Nephron progenitor cell (in vitro differentiated cells): ENCODE data around the gene RASAL2.

Source experiments
- DNase-seq: peaks from one replicate; pipeline ENCODE4 v3.0.0; 2021
- H3K27ac Mint-ChIP-seq: 2 replicates; pipeline ENCODE4 v1.8.0; 2021; ENCODE audit warnings: mild to moderate bottlenecking, moderate library complexity, mixed read lengths
- H3K27me3 Mint-ChIP-seq: 2 replicates; pipeline ENCODE4 v1.8.0; 2021; ENCODE audit warnings: mild to moderate bottlenecking, low read depth, mixed read lengths; ENCODE audit not compliant: poor library complexity
- H3K36me3 Mint-ChIP-seq: 2 replicates; pipeline ENCODE4 v1.8.0; 2021; ENCODE audit warnings: low read depth, mixed read lengths
- H3K4me1 Mint-ChIP-seq: 2 replicates; pipeline ENCODE4 v1.8.0; 2021; ENCODE audit warnings: mixed read lengths
- H3K4me3 Mint-ChIP-seq: 2 replicates; pipeline ENCODE4 v1.8.0; 2021; ENCODE audit warnings: mild to moderate bottlenecking, moderate library complexity, mixed read lengths
- H3K9me3 Mint-ChIP-seq: 2 replicates; pipeline ENCODE4 v1.8.0; 2021; ENCODE audit warnings: mild to moderate bottlenecking, moderate library complexity, mixed read lengths
- TF ChIP-seq, protein P1 (sequence below): fragments of 200-600 bp; sonication (generic); IDR thresholded peaks from 2 replicates; pipeline ENCODE4 v1.5.0; 2021; ENCODE audit warnings: antibody characterized with exemption

RASAL2 gene

DNA sequence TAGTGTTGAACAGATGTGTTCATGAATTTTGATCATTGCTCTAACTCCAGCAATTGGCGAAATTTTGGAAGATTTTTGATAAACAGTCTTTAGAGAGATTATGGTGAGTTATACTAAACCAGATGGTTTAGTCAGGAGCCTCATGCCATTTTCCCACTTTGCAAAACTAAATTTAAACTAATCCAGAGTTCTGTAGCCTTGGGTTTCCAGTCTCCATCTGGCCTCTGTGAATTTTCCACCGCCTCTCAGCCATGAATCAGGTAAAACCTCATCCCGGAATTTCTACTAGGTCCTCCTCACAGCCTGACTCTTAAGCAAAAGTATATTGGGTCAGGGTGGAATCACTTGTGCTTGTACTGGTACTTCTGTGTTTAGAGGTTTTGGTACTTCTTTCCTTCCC lies 358.1 kb downstream of the RASAL2 start:
- H3K4me3 Mint-ChIP-seq = no peak overlapping the region
- no peaks in the 10 kb centered on the region for H3K36me3 Mint-ChIP-seq
- H3K27ac Mint-ChIP-seq = no peak overlapping the region
- no peaks in the 10 kb centered on the region for H3K27me3 Mint-ChIP-seq
- no peaks in the 10 kb centered on the region for H3K4me1 Mint-ChIP-seq
- DNase-seq = no peak
- no peaks in the 10 kb centered on the region for H3K9me3 Mint-ChIP-seq
- TF ChIP-seq, protein P1, sequence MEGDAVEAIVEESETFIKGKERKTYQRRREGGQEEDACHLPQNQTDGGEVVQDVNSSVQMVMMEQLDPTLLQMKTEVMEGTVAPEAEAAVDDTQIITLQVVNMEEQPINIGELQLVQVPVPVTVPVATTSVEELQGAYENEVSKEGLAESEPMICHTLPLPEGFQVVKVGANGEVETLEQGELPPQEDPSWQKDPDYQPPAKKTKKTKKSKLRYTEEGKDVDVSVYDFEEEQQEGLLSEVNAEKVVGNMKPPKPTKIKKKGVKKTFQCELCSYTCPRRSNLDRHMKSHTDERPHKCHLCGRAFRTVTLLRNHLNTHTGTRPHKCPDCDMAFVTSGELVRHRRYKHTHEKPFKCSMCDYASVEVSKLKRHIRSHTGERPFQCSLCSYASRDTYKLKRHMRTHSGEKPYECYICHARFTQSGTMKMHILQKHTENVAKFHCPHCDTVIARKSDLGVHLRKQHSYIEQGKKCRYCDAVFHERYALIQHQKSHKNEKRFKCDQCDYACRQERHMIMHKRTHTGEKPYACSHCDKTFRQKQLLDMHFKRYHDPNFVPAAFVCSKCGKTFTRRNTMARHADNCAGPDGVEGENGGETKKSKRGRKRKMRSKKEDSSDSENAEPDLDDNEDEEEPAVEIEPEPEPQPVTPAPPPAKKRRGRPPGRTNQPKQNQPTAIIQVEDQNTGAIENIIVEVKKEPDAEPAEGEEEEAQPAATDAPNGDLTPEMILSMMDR = no peak

- TF ChIP-seq, protein P1 = no peak
- Mint-ChIP-seq H3K9me3 (no peaks in the 10 kb centered on the region), H3K27me3 (no peaks in the 10 kb centered on the region), H3K4me1 (no peaks in the 10 kb centered on the region), H3K4me3 (no peak overlapping the region), H3K27ac (no peak overlapping the region), H3K36me3 (peaks cover 12% of the 10 kb centered on the region)
- no peak for DNase-seq
Observed at GRCh38 chr1:178456472-178456871, 362.6 kb downstream of the RASAL2 start.

DNA sequence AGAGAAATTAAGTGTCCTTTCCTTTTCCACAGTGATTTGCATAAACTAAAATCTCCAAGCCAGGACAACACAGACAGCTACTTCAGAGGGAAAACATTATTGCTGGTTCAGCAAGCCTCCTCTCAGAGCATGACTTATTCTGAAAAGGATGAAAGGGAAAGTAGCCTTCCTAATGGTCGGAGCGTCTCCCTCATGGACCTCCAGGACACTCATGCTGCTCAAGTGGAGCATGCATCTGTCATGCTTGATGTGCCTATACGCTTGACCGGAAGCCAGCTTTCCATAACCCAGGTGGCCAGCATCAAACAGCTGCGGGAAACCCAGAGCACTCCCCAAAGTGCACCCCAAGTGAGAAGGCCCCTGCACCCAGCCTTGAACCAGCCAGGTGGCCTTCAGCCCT lies 363.7 kb downstream of the RASAL2 start:
- Mint-ChIP-seq H3K9me3 (no peaks in the 10 kb centered on the region), H3K4me3 (no peak overlapping the region), H3K36me3 (peaks cover 12% of the 10 kb centered on the region), H3K27me3 (no peaks in the 10 kb centered on the region), H3K27ac (no peak overlapping the region), H3K4me1 (no peaks in the 10 kb centered on the region)
- no peak for DNase-seq
- TF ChIP-seq, protein P1 = no peak

DNA sequence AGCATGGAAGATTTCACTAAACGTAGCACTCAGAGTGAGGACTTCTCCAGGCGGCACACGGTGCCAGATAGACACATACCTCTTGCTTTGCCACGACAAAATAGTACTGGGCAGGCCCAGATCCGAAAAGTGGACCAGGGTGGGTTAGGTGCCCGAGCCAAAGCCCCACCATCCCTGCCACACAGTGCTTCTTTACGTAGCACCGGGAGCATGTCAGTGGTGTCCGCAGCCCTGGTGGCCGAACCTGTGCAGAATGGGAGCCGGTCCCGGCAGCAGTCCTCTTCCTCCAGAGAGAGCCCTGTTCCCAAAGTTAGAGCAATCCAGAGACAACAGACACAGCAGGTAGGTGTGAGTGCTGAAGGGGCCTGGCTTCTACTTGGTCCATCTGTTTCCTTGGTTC lies 364.3 kb downstream of the RASAL2 start:
- TF ChIP-seq, protein P1 = no peak
- DNase-seq = no peak

GRCh38 chr1:178461104-178461503 lies 367.2 kb downstream of the RASAL2 start:
- Mint-ChIP-seq H3K4me3 (no peak overlapping the region), H3K36me3 (peaks cover 16% of the 10 kb centered on the region), H3K27ac (no peak overlapping the region), H3K9me3 (no peaks in the 10 kb centered on the region), H3K4me1 (no peaks in the 10 kb centered on the region), H3K27me3 (no peaks in the 10 kb centered on the region)
- DNase-seq = no peak
- TF ChIP-seq, protein P1 = no peak

More for the DNA sequence above, 364.3 kb downstream of the RASAL2 start:
- H3K9me3 Mint-ChIP-seq = no peaks in the 10 kb centered on the region
- H3K36me3 Mint-ChIP-seq = peaks cover 12% of the 10 kb centered on the region
- no peaks in the 10 kb centered on the region for H3K4me1 Mint-ChIP-seq
- no peak overlapping the region for H3K4me3 Mint-ChIP-seq
- no peak overlapping the region for H3K27ac Mint-ChIP-seq
- H3K27me3 Mint-ChIP-seq = no peaks in the 10 kb centered on the region

- no peak overlapping the region for H3K4me3 Mint-ChIP-seq
- TF ChIP-seq, protein P1 = no peak
- H3K9me3 Mint-ChIP-seq = no peaks in the 10 kb centered on the region
- H3K36me3 Mint-ChIP-seq = peaks cover 21% of the 10 kb centered on the region
- H3K4me1 Mint-ChIP-seq = no peaks in the 10 kb centered on the region
- no peaks in the 10 kb centered on the region for H3K27me3 Mint-ChIP-seq
- H3K27ac Mint-ChIP-seq = no peak overlapping the region
- DNase-seq = no peak
Observed at GRCh38 chr1:178461701-178462100, 367.8 kb downstream of the RASAL2 start.
